Esophagus muscularis mucosa (tissue), 4 donors: ENCODE results near the gene ERC2.

Experiments
- EP300 ChIP-seq: sonication (generic); formaldehyde crosslinking; IDR thresholded peaks from one replicate; pipeline ENCODE4 v1.6.1; 2017; ENCODE audit warnings: antibody characterized with exemption
- POLR2A ChIP-seq: fragments of 450-650 bp; IDR thresholded peaks from one replicate; pipeline ENCODE4 v1.6.1; 2017; ENCODE audit warnings: antibody characterized with exemption, moderate library complexity, mild to moderate bottlenecking, low read depth
- TF ChIP-seq, protein P1 (sequence below), 3 experiments: fragments of 200-600 bp in 2 of 3; fragments of 450-650 bp in 1 of 3; sonication (generic) in 2 of 3; IDR thresholded peaks; one replicate each; pipeline ENCODE4 v1.5.1; 2017 to 2019; ENCODE audit warnings: antibody characterized with exemption in 3 of 3, mild to moderate bottlenecking in 2 of 3, moderate library complexity in 1 of 3

- TF ChIP-seq, protein P1, sequence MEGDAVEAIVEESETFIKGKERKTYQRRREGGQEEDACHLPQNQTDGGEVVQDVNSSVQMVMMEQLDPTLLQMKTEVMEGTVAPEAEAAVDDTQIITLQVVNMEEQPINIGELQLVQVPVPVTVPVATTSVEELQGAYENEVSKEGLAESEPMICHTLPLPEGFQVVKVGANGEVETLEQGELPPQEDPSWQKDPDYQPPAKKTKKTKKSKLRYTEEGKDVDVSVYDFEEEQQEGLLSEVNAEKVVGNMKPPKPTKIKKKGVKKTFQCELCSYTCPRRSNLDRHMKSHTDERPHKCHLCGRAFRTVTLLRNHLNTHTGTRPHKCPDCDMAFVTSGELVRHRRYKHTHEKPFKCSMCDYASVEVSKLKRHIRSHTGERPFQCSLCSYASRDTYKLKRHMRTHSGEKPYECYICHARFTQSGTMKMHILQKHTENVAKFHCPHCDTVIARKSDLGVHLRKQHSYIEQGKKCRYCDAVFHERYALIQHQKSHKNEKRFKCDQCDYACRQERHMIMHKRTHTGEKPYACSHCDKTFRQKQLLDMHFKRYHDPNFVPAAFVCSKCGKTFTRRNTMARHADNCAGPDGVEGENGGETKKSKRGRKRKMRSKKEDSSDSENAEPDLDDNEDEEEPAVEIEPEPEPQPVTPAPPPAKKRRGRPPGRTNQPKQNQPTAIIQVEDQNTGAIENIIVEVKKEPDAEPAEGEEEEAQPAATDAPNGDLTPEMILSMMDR (IDR thresholded peaks at IDR 0.05), result no peak
- no peak for TF ChIP-seq POLR2A
- no peak for TF ChIP-seq EP300
Observed at GRCh38 chr3:55658690-55659562, 809.3 kb downstream of the ERC2 start.
